HepG2 (cell line): ENCODE measurements around the gene PTPRM. TPM values are rescaled to one million over a fixed set of nuclear protein-coding genes. Genes with fewer than 3 reads are reported as not detected.

Experiments used
- CAMTA2 ChIP-seq: sonication (generic); formaldehyde crosslinking; IDR thresholded peaks from 2 replicates; pipeline ENCODE4 v1.4.0; 2020; ENCODE audit warnings: mild to moderate bottlenecking, missing genetic modification reagents, borderline replicate concordance
- CEBPG ChIP-seq: IDR thresholded peaks from 2 replicates; pipeline ENCODE4 v1.6.1; 2016
- GABPA ChIP-seq, 2 experiments: IDR thresholded peaks; 2 replicates each; pipeline ENCODE4 v1.6.1; 2011 to 2016; ENCODE audit warnings: low read depth in 2 of 2, low read length in 1 of 2, missing biosample characterization in 1 of 2, missing genetic modification characterization in 1 of 2
- GATAD2A ChIP-seq: IDR thresholded peaks from 2 replicates; pipeline ENCODE4 v1.6.1; 2016
- KDM3A ChIP-seq: IDR thresholded peaks from 2 replicates; pipeline ENCODE4 v1.6.1; 2018; ENCODE audit warnings: low read depth, missing compliant biosample characterization
- KMT2B ChIP-seq: IDR thresholded peaks from 2 replicates; pipeline ENCODE4 v1.6.1; 2016; ENCODE audit warnings: missing genetic modification reagents, missing compliant biosample characterization
- MEIS2 ChIP-seq: sonication (generic); formaldehyde crosslinking; IDR thresholded peaks from 2 replicates; pipeline ENCODE4 v1.9.0; 2021; ENCODE audit warnings: mild to moderate bottlenecking, missing genetic modification reagents
- NKX3-1 ChIP-seq: sonication (generic); formaldehyde crosslinking; IDR thresholded peaks from 2 replicates; pipeline ENCODE4 v1.5.0; 2020; ENCODE audit warnings: missing genetic modification reagents
- REPIN1 ChIP-seq: sonication (generic); formaldehyde crosslinking; IDR thresholded peaks from 2 replicates; pipeline ENCODE4 v1.8.0; 2022; ENCODE audit warnings: missing genetic modification reagents, low read depth, mild to moderate bottlenecking, borderline replicate concordance
- SRF ChIP-seq: IDR thresholded peaks from 2 replicates; pipeline ENCODE4 v1.6.1; 2011; ENCODE audit warnings: mild to moderate bottlenecking, low read depth, low read length, moderate library complexity
- TAF15 ChIP-seq: fragments of 200-400 bp; formaldehyde crosslinking; IDR thresholded peaks from one replicate; pipeline ENCODE4 v1.6.1; 2018; ENCODE audit warnings: mild to moderate bottlenecking, low read depth, low read length; ENCODE audit not compliant: poor library complexity, severe bottlenecking
- U2AF1 ChIP-seq: fragments of 200-400 bp; formaldehyde crosslinking; optimal IDR thresholded peaks from 2 replicates; pipeline ENCODE3; 2017; ENCODE audit warnings: mild to moderate bottlenecking, low read depth, low read length
- ZNF160 ChIP-seq: sonication (generic); formaldehyde crosslinking; IDR thresholded peaks from 2 replicates; pipeline ENCODE4 v1.8.0; 2022; ENCODE audit warnings: mild to moderate bottlenecking, inconsistent platforms, missing genetic modification reagents
- ZNF205 ChIP-seq: IDR thresholded peaks from 2 replicates; pipeline ENCODE4 v1.6.1; 2018; ENCODE audit warnings: missing biosample characterization, missing genetic modification reagents
- ZNF317 ChIP-seq: sonication (generic); formaldehyde crosslinking; IDR thresholded peaks from 2 replicates; pipeline ENCODE4 v1.5.0; 2020; ENCODE audit warnings: mild to moderate bottlenecking, missing genetic modification reagents
- ZNF768 ChIP-seq: sonication (generic); formaldehyde crosslinking; IDR thresholded peaks from 2 replicates; pipeline ENCODE4 v1.4.0; 2020; ENCODE audit warnings: missing genetic modification reagents
- ZSCAN31 ChIP-seq: sonication (generic); formaldehyde crosslinking; IDR thresholded peaks from 2 replicates; pipeline ENCODE4 v1.5.0; 2020; ENCODE audit warnings: low read depth, mild to moderate bottlenecking, missing genetic modification reagents
- polyA plus RNA-seq, 8 experiments: library from polyadenylated mRNA; depleted of rRNA in 3 of 8; stranded (reverse) in 7 of 8; unstranded in 1 of 8; fragments of >200 nt; fragmentation: Illumina TruSeq in 4 of 8; extraction: Trizol in 4 of 8; gene quantifications; 2 replicates each; pipeline versions ENCODE4 v1.2.1 to v1.2.3, GENCODE V29; 2011 to 2016; ENCODE audit warnings: low read depth in 4 of 8, missing spikeins in 1 of 8, mixed read lengths in 1 of 8; ENCODE audit not compliant: insufficient read depth in 1 of 8
- total RNA-seq, 5 experiments: library from RNA; depleted of rRNA; stranded (reverse); fragments of >200 nt; fragmentation: Illumina TruSeq; extraction: Trizol; gene quantifications; 2 replicates each; pipeline ENCODE4 v1.2.3, GENCODE V29; 2016; ENCODE audit warnings: low read depth in 1 of 5
- TF ChIP-seq, protein P1 (sequence below): sonication (generic); formaldehyde crosslinking; IDR thresholded peaks from 2 replicates; pipeline ENCODE4 v1.5.1; 2020; ENCODE audit warnings: missing genetic modification reagents, mild to moderate bottlenecking, borderline replicate concordance
- TF ChIP-seq, protein P2 (sequence below): IDR thresholded peaks from 2 replicates; pipeline ENCODE4 v1.6.1; 2016; ENCODE audit warnings: mild to moderate bottlenecking, missing biosample characterization, missing genetic modification reagents
- TF ChIP-seq, protein P3 (sequence below): sonication (generic); formaldehyde crosslinking; IDR thresholded peaks from 2 replicates; pipeline ENCODE4 v1.8.0; 2022; ENCODE audit warnings: mild to moderate bottlenecking, missing genetic modification reagents
- TF ChIP-seq, protein P4 (sequence below): sonication (generic); formaldehyde crosslinking; IDR thresholded peaks from 2 replicates; pipeline ENCODE4 v1.9.0; 2021; ENCODE audit warnings: mild to moderate bottlenecking, missing genetic modification reagents
- TF ChIP-seq, protein P5 (sequence below): IDR thresholded peaks from 2 replicates; pipeline ENCODE4 v1.6.1; 2016

PTPRM gene
- total and polyA plus RNA-seq, 2 of the 13 experiments (the other 11 are each of a cell fraction or from before 2014, with no cell fraction given), result 12.6 to 108 TPM

DNA sequence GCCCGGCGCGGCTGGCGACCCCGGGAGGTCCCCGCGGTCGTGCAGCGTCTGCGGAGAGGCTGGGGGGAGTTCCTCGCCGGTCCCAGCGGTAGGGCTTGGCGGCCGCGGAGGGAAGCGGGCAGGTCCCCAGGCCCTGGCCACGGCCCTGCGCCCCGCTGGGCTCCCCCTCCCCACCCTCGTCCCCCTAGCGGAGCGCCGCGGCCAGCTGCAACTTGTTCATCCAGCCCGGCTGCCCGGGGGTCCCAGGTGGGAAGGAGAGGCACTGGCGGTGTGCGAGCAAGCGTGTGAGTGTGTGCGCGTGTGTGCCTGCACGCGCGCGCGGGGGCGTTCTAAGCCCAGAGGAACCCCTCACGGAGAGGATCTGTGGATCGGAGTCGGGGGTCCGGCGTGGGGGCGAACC lies 1.3 kb downstream of the PTPRM start (continued):
- TF ChIP-seq, protein P1, sequence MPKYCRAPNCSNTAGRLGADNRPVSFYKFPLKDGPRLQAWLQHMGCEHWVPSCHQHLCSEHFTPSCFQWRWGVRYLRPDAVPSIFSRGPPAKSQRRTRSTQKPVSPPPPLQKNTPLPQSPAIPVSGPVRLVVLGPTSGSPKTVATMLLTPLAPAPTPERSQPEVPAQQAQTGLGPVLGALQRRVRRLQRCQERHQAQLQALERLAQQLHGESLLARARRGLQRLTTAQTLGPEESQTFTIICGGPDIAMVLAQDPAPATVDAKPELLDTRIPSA (CRISPR knock-in tag), result no peak
- TF ChIP-seq, protein P2, sequence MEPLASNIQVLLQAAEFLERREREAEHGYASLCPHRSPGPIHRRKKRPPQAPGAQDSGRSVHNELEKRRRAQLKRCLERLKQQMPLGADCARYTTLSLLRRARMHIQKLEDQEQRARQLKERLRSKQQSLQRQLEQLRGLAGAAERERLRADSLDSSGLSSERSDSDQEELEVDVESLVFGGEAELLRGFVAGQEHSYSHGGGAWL (CRISPR knock-in tag), result no peak
- no peak for TF ChIP-seq NKX3-1 (CRISPR knock-in tag)
- no peak for TF ChIP-seq ZNF205 (CRISPR knock-in tag)
- no peak for TF ChIP-seq CEBPG (CRISPR knock-in tag)
- TF ChIP-seq KDM3A (CRISPR knock-in tag), result peak; percentile 73
- TF ChIP-seq GATAD2A (CRISPR knock-in tag), result peak; percentile 11; the same call in 1 of the 2 replicates
- TF ChIP-seq ZNF160, result peak; percentile 57; the same call in 1 of the 2 replicates
- TF ChIP-seq SRF, result no peak
- TF ChIP-seq, protein P3, sequence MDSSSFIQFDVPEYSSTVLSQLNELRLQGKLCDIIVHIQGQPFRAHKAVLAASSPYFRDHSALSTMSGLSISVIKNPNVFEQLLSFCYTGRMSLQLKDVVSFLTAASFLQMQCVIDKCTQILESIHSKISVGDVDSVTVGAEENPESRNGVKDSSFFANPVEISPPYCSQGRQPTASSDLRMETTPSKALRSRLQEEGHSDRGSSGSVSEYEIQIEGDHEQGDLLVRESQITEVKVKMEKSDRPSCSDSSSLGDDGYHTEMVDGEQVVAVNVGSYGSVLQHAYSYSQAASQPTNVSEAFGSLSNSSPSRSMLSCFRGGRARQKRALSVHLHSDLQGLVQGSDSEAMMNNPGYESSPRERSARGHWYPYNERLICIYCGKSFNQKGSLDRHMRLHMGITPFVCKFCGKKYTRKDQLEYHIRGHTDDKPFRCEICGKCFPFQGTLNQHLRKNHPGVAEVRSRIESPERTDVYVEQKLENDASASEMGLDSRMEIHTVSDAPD (CRISPR knock-in tag), result no peak
- TF ChIP-seq, protein P4, sequence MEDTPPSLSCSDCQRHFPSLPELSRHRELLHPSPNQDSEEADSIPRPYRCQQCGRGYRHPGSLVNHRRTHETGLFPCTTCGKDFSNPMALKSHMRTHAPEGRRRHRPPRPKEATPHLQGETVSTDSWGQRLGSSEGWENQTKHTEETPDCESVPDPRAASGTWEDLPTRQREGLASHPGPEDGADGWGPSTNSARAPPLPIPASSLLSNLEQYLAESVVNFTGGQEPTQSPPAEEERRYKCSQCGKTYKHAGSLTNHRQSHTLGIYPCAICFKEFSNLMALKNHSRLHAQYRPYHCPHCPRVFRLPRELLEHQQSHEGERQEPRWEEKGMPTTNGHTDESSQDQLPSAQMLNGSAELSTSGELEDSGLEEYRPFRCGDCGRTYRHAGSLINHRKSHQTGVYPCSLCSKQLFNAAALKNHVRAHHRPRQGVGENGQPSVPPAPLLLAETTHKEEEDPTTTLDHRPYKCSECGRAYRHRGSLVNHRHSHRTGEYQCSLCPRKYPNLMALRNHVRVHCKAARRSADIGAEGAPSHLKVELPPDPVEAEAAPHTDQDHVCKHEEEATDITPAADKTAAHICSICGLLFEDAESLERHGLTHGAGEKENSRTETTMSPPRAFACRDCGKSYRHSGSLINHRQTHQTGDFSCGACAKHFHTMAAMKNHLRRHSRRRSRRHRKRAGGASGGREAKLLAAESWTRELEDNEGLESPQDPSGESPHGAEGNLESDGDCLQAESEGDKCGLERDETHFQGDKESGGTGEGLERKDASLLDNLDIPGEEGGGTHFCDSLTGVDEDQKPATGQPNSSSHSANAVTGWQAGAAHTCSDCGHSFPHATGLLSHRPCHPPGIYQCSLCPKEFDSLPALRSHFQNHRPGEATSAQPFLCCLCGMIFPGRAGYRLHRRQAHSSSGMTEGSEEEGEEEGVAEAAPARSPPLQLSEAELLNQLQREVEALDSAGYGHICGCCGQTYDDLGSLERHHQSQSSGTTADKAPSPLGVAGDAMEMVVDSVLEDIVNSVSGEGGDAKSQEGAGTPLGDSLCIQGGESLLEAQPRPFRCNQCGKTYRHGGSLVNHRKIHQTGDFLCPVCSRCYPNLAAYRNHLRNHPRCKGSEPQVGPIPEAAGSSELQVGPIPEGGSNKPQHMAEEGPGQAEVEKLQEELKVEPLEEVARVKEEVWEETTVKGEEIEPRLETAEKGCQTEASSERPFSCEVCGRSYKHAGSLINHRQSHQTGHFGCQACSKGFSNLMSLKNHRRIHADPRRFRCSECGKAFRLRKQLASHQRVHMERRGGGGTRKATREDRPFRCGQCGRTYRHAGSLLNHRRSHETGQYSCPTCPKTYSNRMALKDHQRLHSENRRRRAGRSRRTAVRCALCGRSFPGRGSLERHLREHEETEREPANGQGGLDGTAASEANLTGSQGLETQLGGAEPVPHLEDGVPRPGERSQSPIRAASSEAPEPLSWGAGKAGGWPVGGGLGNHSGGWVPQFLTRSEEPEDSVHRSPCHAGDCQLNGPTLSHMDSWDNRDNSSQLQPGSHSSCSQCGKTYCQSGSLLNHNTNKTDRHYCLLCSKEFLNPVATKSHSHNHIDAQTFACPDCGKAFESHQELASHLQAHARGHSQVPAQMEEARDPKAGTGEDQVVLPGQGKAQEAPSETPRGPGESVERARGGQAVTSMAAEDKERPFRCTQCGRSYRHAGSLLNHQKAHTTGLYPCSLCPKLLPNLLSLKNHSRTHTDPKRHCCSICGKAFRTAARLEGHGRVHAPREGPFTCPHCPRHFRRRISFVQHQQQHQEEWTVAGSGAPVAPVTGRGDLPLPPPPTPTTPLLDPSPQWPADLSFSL (CRISPR knock-in tag), result no peak
- no peak for TF ChIP-seq KMT2B (CRISPR knock-in tag)
- TF ChIP-seq, protein P5, sequence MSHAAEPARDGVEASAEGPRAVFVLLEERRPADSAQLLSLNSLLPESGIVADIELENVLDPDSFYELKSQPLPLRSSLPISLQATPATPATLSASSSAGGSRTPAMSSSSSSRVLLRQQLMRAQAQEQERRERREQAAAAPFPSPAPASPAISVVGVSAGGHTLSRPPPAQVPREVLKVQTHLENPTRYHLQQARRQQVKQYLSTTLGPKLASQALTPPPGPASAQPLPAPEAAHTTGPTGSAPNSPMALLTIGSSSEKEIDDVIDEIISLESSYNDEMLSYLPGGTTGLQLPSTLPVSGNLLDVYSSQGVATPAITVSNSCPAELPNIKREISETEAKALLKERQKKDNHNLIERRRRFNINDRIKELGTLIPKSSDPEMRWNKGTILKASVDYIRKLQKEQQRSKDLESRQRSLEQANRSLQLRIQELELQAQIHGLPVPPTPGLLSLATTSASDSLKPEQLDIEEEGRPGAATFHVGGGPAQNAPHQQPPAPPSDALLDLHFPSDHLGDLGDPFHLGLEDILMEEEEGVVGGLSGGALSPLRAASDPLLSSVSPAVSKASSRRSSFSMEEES, result no peak
- TF ChIP-seq REPIN1 (CRISPR knock-in tag), result 0 out of 2 replicates have a peak, but pooled peaks have one; percentile 31
- TF ChIP-seq ZSCAN31 (CRISPR knock-in tag), result no peak
- TF ChIP-seq CAMTA2 (CRISPR knock-in tag), result no peak
- no peak for TF ChIP-seq MEIS2
- TF ChIP-seq TAF15, result no peak
- TF ChIP-seq ZNF768 (CRISPR knock-in tag), result peak; percentile 47; the same call in 1 of the 2 replicates
- no peak for TF ChIP-seq U2AF1
- no peak for TF ChIP-seq ZNF317 (CRISPR knock-in tag)
- no peak for TF ChIP-seq GABPA (IDR thresholded peaks at IDR 0.05; ENCODE audit: low read depth, low read length)
- no peak for TF ChIP-seq GABPA (CRISPR knock-in tag; IDR thresholded peaks at IDR 0.05; ENCODE audit: low read depth)
